HL-60 (cell line): ENCODE results near the gene EXOC2.
"Not testable (repeated sequence)": the region's sequence is repeated elsewhere in the genome, so short reads cannot be mapped to it uniquely, and the experiment has no call there.

Source experiments
- DNase-seq, 2 experiments: peaks; one replicate each; pipeline ENCODE4 v3.0.0-alpha.2; 2010 to 2020; ENCODE audit warnings: low read depth in 1 of 2, low spot score in 1 of 2
- H3K27ac ChIP-seq: fragments of 250-450 bp; sonication (Bioruptor Pico); replicated peaks from 2 replicates; pipeline ENCODE4 v1.5.1; 2020; ENCODE audit warnings: mild to moderate bottlenecking, moderate library complexity
- H3K27me3 ChIP-seq: fragments of 250-450 bp; sonication (Bioruptor Pico); 2 replicates; pipeline ENCODE4 v1.5.1; 2021; ENCODE audit warnings: mild to moderate bottlenecking, moderate library complexity; ENCODE audit not compliant: insufficient read depth, poor library complexity, severe bottlenecking
- H3K4me3 ChIP-seq: replicated peaks from 2 replicates; pipeline ENCODE4 v1.5.1; 2011; ENCODE audit warnings: mild to moderate bottlenecking, control low read depth, low read length; ENCODE audit not compliant: insufficient read depth
- CTCF ChIP-seq: IDR thresholded peaks from one replicate; pipeline ENCODE4 v1.5.1; 2011; ENCODE audit warnings: low read length, control low read depth, inconsistent platforms; ENCODE audit not compliant: insufficient read depth
- GABPA ChIP-seq: IDR thresholded peaks from 2 replicates; pipeline ENCODE4 v1.6.1; 2012; ENCODE audit warnings: low read depth
- POLR2AphosphoS5 ChIP-seq: IDR thresholded peaks from 2 replicates; pipeline ENCODE4 v1.6.1; 2012; ENCODE audit warnings: low read depth
- REST ChIP-seq: IDR thresholded peaks from 2 replicates; pipeline ENCODE4 v1.6.1; 2012; ENCODE audit warnings: low read depth; ENCODE audit not compliant: insufficient replicate concordance
- SPI1 ChIP-seq: IDR thresholded peaks from 2 replicates; pipeline ENCODE4 v1.6.1; 2012; ENCODE audit warnings: low read depth, mild to moderate bottlenecking, borderline replicate concordance

Gene EXOC2

GRCh38 chr6:665403-666267 is 27.3 kb downstream of the EXOC2 start:
- TF ChIP-seq POLR2AphosphoS5 (no peak), GABPA (no peak), REST (no peak), SPI1 (no peak), CTCF (no peak)
- no peak for DNase-seq
- no peak overlapping the region for H3K4me3 ChIP-seq
- no peak overlapping the region for H3K27ac ChIP-seq
- no peaks in the 10 kb centered on the region for H3K27me3 ChIP-seq

GRCh38 chr6:663788-664187 is 29.2 kb downstream of the EXOC2 start:
- DNase-seq, H3K27me3 ChIP-seq, H3K4me3 ChIP-seq, H3K27ac ChIP-seq: not testable (repeated sequence)
- peak; percentile 71 for TF ChIP-seq SPI1

- DNase-seq, result no peak
- Histone ChIP-seq H3K4me3 (no peak overlapping the region), H3K27ac (no peak overlapping the region), H3K27me3 (no peaks in the 10 kb centered on the region)
- TF ChIP-seq SPI1 (no peak), REST (no peak), GABPA (no peak), POLR2AphosphoS5 (no peak), CTCF (no peak)
Observed at GRCh38 chr6:659716-660581, 33.0 kb downstream of the EXOC2 start.

GRCh38 chr6:658244-658643 is 34.7 kb downstream of the EXOC2 start:
- H3K4me3 ChIP-seq, result no peak overlapping the region
- no peak overlapping the region for H3K27ac ChIP-seq
- no peak for DNase-seq
- no peaks in the 10 kb centered on the region for H3K27me3 ChIP-seq
- TF ChIP-seq CTCF (no peak), POLR2AphosphoS5 (no peak), SPI1 (no peak), GABPA (no peak), REST (no peak)
